GM19238 (cell line): ENCODE measurements around the gene RCAN3.
"Not testable (repeated sequence)": the region's sequence is repeated elsewhere in the genome, so short reads cannot be mapped to it uniquely, and the experiment has no call there.

Source experiments
- DNase-seq: peaks from one replicate; pipeline ENCODE4 v3.0.0; 2011; ENCODE audit warnings: low spot score; ENCODE audit not compliant: insufficient read length

The RCAN3 gene

GRCh38 chr1:24548070-24548469 is 45.4 kb downstream of the RCAN3 start:
- no peak for DNase-seq

- DNase-seq, result not testable (repeated sequence)
Measured at GRCh38 chr1:24549210-24549609, 46.6 kb downstream of the RCAN3 start.

- no peak for DNase-seq
Measured at GRCh38 chr1:24551290-24551959, 48.8 kb downstream of the RCAN3 start.

GRCh38 chr1:24551960-24552571 is 49.4 kb downstream of the RCAN3 start:
- DNase-seq, result no peak

GRCh38 chr1:24553931-24554330 is 51.3 kb downstream of the RCAN3 start:
- no peak for DNase-seq

- DNase-seq, result no peak
Measured at GRCh38 chr1:24554714-24555113, 52.1 kb downstream of the RCAN3 start.

GRCh38 chr1:24555591-24556413 is 53.2 kb downstream of the RCAN3 start, which contains the start of gene NCMAP:
TSS of gene NCMAP (plus strand) at chr1:24556087. CDS start at chr1:24595431, 39,344 bp downstream.
- DNase-seq, result no peak

- no peak for DNase-seq
Measured at GRCh38 chr1:24556414-24556795, 53.8 kb downstream of the RCAN3 start.

GRCh38 chr1:24557220-24557619 is 54.6 kb downstream of the RCAN3 start:
- DNase-seq, result no peak

GRCh38 chr1:24557711-24558131 is 55.1 kb downstream of the RCAN3 start:
- DNase-seq, result no peak

GRCh38 chr1:24558455-24558854 is 55.8 kb downstream of the RCAN3 start:
- no peak for DNase-seq

GRCh38 chr1:24558902-24559791 is 56.5 kb downstream of the RCAN3 start:
- DNase-seq, result no peak

- DNase-seq, result no peak
Measured at GRCh38 chr1:24560361-24560760, 57.7 kb downstream of the RCAN3 start.

- DNase-seq, result no peak
Measured at GRCh38 chr1:24562625-24563024, 60.0 kb downstream of the RCAN3 start.

- no peak for DNase-seq
Measured at GRCh38 chr1:24564695-24565094, 62.1 kb downstream of the RCAN3 start.

GRCh38 chr1:24566236-24566867 is 63.7 kb downstream of the RCAN3 start:
- DNase-seq, result no peak

- no peak for DNase-seq
Measured at GRCh38 chr1:24567792-24568388, 65.3 kb downstream of the RCAN3 start.

GRCh38 chr1:24568475-24568874 is 65.8 kb downstream of the RCAN3 start:
- DNase-seq, result no peak

GRCh38 chr1:24570265-24571125 is 67.9 kb downstream of the RCAN3 start:
- DNase-seq, result no peak
